Iris pigment epithelial cell (primary cell): ENCODE measurements around the gene PNPLA3.

Source experiments
- DNase-seq: peaks from one replicate; pipeline ENCODE4 v3.0.0-alpha.2; 2011; ENCODE audit warnings: low read depth

Gene PNPLA3

DNA sequence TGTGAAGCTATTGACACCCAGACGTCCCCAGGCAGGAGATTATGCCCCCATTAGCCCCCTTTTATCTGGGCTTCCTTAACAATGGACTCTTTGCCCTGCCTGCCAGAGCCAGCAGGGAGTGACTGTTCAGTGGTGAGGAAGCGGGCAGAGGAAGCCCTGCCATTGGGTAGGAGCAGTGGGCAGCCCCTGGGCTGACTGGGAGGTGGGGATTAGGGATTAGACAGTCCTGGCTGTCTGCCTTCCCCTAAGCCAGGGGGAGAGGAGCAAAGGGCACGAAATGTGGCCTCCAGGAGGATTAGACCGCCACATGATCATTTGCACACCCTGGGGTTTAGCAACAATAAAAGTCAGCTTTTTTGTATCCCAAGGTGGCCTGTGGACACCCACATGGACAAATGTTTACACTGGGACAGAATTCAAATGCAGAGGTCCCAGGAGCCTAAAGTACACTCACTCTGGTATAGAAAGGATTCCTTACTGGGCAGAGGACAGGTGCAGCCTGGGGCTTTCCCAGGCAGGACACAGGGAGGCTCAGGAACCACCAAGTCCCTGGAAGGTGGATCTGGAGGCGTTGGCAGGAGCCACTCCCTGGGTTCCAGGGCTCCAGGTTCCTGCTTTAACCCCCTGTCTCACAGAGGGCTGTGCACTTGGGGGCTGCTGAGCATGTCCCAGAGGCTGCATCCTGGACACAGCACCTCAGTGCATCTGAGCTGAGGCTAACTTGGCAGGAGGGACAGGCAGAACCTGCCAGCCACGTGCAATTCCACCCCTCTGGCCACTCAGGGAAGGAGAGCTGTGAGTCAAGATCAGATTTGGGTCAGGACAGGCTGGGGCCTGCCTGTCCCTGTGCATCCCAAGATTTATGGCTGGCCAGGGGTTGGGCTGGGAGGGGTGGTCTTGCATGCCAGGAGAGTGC is 2.1 kb downstream of the PNPLA3 start:
- no peak for DNase-seq

DNA sequence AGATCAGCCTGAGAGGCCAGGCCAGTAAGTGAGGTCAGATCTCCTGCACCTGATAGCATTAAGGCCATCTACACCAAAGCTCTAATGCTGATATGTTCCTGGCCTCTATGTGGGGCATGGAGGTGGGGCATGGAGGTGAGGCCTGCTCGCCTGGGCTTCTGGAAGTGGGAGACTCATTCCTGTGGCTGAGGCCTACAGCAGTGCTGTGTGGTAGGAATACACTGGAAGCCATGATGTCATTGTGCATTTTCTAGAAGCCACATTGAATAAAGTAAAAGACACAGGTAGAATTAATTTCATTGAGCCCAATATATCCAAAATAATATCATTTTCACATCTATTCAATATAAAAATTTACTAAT is 2.7 kb downstream of the PNPLA3 start:
- DNase-seq: no peak

DNA sequence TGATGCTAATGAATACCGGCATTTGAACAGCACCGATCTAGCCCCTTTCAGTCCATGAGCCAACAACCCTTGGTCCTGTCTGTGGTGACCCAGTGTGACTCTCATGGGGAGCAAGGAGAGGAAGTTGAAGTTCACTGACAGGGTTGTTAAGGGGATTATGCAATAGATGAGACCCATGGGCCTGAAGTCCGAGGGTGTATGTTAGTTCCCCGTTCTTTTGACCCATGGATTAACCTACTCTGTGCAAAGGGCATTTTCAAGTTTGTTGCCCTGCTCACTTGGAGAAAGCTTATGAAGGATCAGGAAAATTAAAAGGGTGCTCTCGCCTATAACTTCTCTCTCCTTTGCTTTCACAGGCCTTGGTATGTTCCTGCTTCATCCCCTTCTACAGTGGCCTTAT is 4.9 kb downstream of the PNPLA3 start:
- no peak for DNase-seq

DNA sequence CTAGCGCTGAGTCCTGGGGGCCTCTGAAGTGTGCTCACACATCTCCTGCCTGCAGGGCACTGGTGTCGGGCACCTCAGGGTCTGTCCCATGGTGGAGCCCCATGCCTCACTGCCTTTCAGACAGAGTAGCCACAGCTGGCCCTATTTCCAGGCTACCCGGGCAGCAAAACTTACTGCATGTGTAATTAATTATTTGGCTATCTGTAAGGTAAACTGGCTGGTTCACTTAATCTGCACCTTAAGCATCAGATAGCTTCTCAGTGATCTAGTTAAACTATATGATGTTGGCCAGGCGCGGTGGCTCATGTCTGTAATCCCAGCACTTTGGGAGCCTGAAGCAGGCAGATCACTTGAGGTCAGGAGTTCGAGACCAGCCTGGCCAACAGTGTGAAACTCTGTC is 5.3 kb downstream of the PNPLA3 start:
- DNase-seq: no peak

DNA sequence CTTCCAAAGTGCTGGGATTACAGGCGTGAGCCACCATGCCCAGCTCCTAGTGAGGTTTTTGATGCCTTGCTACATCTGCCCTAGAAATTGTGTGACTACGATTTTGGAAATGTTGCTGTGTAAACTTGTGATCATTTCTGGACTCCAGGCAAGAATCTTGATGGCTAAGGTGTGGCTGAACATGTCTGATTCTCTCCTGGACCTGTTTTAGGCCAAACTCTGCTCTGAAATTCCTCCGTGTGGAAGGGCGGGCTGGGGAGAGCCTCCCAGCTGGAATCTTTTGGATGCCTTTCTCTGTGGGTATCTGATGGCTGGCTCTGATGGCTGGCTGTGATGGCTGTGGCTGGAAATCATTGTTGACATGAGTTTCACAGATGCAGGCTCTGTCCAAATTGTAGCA is 8.2 kb downstream of the PNPLA3 start:
- no peak for DNase-seq

DNA sequence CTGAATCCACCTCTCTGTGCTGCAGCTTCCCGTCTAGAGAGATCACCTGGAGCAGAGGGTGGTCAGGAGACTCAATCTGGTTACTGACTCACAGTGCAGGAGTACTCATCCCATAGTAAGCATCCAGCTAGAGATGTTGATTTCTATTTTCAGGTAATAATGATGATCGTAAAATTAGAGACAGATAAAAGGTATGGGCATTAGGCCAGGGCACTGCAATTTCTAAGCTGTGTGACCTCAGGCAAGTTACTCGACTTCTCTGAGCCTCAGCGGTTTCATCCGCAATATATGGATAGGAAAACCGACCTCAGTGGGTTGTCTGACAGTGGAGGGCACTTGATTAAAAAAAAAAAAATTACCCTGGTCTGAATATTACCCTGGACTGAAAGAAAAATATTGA is 17.8 kb downstream of the PNPLA3 start:
- DNase-seq: no peak

DNA sequence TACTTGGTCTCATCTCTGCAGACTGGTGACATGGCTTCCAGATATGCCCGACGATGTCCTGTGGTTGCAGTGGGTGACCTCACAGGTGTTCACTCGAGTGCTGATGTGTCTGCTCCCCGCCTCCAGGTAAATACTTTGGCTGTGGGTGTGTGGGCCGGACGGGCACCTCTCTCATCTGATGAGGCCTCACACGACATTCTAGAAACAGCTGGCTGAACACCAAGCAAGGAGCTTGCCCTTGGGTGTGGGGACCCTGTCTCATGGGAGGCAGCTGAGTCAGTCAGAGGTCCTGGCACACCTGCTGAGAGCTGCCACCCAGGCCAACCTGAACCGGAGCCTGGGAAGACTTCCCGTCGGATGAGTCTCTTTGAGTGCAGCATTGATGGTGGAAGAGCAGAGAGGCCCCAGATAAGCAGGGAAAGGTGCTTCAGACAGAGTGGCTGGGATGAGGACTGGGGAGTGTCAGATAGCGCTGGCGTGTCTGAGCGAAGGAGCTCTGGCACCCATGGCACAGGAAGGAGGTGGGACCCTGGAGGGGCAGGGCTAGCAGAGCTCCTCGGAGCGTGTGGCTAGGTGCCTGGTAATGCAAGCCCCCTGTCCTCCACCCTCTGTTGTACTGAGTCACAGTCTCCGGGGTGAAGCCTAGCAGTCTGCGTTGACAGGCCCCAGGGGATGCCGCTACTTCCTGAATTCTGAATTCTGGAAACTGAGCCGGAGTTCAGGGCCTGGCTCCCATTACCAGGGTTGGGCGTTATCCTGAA is 21.2 kb downstream of the PNPLA3 start:
- no peak for DNase-seq

DNA sequence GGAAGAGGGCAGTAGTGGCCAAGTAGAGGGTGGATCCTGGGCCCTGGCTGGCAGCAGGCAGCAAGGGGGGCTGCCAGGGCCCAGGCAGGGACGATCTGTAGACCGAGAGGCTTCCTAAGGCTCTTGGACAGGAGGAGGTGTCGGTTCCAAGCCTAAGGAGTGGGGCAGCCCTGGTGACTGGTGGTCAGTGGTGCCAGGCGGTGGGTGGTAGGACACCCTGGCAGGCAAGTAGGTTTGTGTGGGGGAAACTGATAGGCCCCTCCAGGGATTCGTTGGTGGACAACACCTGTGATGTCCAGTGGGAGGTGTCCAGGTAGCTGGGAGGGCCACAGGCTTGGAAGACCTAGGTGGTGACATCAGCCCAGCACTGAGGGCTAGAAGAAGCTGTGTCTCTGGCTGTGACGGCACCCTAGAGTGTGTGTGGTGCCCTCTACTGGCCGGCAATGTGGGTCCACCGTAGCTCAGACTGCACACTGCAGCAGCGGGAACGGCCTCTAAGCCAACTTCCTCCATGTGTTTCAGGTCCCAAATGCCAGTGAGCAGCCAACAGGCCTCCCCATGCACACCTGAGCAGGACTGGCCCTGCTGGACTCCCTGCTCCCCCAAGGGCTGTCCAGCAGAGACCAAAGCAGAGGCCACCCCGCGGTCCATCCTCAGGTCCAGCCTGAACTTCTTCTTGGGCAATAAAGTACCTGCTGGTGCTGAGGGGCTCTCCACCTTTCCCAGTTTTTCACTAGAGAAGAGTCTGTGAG is 22.2 kb downstream of the PNPLA3 start:
- DNase-seq: peak; percentile 65

DNA sequence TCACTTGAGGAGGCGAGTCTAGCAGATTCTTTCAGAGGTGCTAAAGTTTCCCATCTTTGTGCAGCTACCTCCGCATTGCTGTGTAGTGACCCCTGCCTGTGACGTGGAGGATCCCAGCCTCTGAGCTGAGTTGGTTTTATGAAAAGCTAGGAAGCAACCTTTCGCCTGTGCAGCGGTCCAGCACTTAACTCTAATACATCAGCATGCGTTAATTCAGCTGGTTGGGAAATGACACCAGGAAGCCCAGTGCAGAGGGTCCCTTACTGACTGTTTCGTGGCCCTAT is 22.7 kb downstream of the PNPLA3 start:
- DNase-seq: no peak

DNA sequence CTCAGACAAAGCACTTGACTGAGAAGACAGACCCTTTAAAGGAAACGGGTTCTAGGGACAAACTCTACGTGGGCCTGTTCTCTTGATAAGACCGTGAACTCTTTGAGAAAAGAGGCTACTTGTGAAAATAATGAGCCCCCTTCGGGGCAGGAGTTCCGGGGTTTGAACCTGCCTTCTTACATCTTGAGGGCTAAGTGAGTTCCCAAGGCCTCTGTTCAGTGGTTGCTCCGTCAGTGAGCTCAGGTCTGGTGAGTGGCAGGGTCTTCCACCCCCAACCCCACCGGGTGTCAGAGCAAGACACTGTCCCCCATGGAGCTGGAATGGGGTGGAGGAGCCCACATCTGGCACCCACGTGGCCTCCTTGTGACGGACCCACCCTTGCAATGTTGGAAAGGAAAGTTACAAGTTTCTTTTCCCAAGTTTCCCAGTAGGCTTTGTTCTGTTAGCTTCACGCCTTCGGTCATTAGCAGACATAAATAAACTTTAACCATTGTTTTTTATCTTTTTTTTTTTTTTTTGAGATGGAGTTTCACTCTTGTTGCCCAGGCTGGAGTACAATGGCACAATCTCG is 25.3 kb downstream of the PNPLA3 start:
- no peak for DNase-seq

DNA sequence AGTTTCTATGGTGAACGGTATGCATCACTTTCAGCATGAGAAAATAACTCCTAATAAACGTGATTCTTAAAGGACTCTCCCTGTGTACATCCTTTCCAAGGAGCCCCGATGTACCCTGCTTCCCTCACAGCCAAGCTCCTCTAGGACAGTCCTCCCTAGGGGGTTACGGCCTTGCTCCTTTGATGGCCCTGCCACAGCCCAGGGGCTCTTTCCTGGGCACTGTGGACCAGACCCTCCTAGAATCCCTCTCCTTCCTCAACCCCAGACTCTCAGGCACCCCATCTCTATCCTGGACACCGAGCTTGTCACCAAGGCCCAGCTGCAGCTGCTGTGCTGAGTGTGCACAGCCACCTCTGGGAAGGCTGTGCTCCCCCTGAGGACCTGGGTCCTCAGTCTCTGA is 27.8 kb downstream of the PNPLA3 start:
- DNase-seq: no peak

DNA sequence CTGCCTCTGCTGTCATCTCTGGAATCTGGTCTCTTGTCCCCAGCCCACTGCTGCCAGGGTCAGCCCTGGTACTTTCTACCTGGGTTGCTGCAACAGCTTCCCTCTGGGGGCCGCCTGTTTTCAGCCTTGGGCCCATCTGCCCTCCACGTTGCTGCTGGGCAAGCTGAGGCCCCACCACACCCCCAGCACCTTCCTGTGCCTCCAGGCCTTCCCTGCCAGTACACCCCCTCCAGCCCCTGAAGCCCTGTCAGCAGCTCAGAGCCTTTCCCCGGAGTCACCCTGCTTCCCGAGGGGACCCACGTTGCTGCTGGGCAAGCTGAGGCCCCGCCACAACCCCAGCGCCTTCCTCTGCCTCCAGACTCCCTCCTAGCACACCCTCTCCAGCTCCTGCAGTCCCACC is 28.4 kb downstream of the PNPLA3 start:
- DNase-seq: no peak

DNA sequence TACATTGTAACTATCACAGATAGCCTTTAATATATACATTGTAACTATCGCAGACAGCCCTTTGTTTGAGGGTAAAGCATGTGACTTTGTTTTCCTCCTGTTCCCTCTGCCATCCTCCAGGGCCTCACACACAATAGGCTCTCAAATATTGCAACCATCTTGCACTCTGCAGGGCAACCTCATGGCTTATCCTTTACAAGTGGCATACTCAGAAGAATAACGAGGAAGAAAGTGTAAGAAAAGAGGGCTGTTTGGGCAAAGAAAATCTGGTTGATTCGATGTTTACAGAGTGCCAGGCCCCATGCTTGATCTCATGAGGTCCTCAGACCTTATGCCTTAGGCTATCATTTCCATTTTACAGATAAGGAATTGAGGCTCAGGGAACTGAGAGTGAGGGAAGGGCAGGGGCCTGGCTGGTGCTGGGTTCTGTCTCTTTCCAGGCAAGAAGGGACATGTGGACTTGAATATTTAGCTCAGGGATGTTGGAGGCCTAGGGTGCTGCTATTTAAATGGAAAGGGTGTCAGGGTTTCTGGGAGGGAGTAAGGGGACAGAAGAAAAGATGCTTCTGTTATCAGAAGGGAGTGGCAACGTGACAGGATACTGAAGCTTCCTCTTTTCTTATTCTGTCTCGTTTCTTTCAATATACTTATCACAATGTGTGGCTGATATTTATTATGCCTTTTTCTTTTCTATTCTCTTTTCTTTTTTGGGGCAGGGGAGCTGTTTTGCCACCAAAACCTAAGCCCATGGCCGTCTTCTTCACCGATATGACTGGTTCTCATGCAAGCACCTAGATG is 30.6 kb downstream of the PNPLA3 start:
- DNase-seq: no peak

DNA sequence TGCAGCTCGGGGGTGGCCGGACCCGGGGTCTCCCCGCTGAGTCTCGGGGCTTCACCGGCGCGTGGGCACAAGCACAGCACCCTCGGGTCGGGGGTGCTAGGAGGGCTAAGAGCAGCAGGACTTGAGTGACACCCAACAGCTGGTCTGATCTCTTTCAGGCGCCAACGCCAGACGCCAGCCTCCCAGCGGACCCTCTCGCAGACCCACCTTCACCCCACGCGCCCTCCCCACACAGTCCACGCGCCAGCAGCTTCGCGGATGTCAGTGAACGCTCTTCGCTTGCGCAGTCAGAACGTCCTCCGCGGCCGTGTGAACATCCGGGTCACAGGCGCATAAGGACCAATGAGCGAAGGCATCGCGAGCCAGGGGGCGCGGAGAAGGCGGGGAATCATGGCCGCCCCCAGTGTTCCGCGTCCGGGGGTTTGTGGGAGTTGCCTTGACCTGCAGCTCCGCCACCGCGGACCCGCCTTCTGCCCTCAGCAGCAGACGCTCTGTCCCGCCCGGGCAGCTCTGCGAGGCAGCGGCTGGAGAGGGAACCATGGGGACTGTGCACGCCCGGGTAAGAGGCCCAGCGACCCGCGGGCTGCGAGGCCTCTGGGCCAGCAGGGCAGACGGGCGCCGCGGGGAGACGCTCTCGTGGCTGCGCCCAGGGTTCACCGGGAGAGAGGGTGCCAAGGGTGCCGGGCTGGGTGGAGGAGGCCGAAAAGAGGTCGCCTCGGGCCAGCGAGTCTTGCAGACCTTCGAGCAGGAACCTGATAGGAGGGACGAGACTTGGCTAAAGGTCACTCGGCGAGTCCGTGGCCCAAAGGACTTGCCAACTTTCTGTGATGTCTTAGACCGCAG is 31.7 kb downstream of the PNPLA3 start, which contains the start of gene SAMM50:
SAMM50 (plus strand) TSS at position 403 of the 843 bp plus-strand sequence; CDS start at position 539, 136 bp downstream.
- DNase-seq: peak; percentile 92

DNA sequence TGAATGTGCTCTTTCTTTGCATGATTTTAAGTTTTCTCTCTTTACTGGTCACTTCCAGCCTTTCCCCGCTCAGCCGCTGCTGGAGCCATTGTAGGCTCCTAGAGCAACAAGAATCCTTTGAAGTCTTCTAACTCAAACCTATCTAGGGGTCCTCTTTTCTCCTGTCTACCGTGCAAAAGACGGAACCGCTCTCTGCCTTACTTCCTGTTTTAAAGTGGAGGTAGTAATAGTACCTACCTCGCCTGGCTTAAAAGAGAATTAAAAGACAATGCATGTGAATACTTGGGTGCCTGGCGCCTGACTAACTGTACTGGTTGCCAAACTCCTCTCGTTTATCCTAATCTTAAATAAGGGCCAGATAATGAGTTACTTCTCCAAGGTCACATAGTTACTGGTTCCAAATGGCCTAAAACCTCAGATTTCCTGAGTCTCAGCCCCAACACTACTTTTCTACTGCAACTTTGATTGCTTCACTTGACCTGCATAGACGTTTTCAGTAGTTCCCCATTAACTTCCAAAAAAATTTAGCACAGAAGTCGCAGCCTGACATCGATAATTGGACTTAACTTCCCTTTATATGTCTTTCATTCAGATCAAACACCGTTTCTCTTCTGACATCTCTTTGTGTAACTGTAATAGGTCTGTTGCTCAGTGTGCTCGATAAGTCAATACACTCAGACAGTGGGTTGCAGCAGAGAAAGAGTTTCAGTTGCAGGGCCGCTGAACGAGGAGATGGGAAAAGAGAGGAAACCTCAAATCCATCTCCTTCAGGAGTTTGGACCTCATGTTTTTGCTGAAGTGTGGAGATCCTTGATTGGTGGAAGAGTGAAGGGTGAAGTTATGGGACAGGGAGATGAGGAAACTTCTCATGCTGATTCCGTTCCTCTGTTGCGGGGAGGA is 32.5 kb downstream of the PNPLA3 start:
- DNase-seq: peak; percentile 30

DNA sequence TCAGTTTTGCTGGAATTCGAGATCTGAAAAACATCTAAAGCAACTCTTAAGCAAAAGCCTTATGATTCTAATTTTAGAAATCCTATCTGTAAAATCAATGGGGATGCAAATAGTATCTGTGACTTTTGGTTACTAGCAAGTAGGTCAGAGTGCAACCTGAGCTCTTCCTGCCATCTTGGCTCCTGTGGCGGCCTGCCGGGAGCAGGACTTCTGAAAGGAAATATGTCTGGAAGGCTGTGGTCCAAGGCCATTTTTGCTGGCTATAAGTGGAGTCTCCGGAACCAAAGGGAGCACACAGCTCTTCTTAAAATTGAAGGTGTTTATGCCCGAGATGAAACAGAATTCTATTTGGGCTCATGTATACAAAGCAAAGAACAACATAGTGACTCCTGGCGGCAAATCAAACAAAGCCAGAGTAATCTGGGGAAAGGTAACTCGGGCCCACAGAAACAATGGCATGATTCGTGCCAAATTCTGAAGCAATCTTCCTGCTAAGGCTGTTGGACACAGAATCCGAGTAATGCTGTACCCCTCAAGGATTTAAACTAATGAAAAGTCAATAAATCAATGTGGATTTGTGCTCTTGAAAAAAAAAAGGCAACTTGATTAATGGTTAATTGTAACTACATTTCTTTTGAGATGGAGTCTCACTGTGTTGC is 33.3 kb downstream of the PNPLA3 start:
- DNase-seq: no peak

DNA sequence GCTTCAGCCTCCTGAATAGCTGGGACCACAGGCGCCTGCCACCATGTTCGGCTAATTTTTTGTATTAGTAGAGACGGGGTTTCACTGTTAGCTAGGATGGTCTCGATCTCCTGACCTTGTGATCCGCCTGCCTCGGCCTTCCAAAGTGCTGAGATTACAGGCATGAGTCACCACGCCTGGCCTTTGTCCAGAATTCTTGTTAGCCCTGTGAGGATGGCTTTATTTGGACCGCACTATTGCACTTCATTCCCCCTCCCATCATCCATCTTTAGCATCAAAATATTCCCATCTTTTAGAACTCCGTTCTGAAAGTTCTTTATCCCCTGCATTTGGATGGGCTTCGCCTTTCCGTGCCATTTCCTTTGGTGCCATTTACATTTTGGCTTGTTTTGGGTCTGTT is 34.3 kb downstream of the PNPLA3 start:
- DNase-seq: peak; percentile 28

DNA sequence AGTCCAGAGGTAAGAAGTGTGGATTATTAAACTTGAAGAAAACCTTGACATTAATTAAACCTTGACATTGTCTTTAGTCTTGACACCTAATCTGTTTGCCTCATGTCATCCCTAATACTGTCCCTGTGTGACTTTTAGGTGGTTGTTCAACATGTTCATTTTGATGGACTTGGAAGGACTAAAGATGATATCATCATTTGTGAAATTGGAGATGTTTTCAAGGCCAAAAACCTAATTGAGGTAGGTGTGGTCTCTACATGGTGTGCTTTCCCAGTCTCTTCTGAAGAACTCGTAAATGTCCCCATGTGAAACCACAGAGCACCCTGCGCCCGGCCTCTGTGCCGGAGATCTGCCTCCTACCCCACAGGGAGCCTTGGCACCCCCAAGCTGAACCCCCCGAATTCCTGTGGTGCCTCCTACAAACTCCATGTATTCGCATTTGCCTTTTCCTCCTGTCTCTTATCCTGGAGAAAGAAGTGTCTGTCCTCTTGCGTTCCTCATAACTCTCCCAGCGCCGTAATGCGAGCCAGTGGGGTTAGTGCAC is 40.8 kb downstream of the PNPLA3 start:
- DNase-seq: no peak

DNA sequence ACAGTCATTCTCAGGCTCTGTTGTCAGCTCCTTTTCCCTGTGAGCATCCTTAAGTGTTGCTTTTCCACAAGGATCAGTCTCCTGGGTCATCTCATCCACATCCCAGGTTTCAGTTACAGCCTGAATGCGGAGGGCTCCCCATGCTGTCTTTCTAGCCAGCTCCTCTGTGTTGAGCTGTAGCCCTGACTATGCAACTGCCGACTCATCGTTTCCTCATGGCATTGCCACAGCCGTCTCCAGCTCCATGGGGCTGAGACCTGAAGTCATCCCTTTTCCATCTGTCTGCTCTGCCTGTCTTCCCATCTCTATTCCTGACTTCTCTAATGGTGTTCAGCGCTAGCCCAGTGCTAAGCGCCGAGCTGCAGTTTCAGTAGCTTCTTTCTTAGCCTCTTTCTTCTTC is 43.5 kb downstream of the PNPLA3 start:
- DNase-seq: peak; percentile 26
